Measurements from ENCODE around the gene PSME3IP1.
"Not testable (repeated sequence)": the region's sequence is repeated elsewhere in the genome, so short reads cannot be mapped to it uniquely, and the experiment has no call there.

The PSME3IP1 gene, protein sequence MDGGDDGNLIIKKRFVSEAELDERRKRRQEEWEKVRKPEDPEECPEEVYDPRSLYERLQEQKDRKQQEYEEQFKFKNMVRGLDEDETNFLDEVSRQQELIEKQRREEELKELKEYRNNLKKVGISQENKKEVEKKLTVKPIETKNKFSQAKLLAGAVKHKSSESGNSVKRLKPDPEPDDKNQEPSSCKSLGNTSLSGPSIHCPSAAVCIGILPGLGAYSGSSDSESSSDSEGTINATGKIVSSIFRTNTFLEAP

DNA sequence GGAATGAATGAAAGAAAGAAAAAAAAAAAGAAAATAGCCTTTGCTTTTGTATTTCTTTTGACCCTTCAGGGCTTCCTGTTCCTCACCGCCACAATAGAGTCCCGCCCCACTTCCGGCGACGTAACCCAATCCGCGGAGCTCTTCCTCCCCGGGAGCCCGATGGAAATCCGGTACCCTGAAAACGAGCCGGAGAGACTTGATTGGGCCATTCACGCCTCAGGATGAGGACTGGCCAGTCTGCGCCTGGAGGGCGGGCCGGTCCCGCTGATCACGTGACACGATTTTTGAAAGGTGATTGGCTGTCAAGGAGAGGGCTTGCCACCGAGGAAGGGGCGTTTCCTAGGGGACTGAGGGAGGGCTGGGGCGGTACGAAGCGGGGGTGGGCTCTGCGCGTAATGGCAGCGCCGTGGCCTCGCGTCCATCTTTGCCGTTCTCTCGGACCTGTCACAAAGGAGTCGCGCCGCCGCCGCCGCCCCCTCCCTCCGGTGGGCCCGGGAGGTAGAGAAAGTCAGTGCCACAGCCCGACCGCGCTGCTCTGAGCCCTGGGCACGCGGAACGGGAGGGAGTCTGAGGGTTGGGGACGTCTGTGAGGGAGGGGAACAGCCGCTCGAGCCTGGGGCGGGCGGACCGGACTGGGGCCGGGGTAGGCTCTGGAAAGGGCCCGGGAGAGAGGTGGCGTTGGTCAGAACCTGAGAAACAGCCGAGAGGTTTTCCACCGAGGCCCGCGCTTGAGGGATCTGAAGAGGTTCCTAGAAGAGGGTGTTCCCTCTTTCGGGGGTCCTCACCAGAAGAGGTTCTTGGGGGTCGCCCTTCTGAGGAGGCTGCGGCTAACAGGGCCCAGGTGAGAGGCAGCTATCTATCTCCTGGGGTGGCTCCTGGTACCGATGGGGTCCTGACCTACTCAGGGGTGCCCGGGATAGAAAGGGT lies at the start of gene PSME3IP1, which contains the start of gene RSPRY1:
Gene PSME3IP1 (minus strand): TSS at position 95 of the 927 bp plus-strand sequence. CDS start 12,185 bp downstream, outside the sequence.
Gene RSPRY1 (plus strand): TSS at position 385 of the 927 bp plus-strand sequence. CDS start 18,330 bp downstream, outside the sequence.
- peak; percentile 99 for DNase-seq

DNA sequence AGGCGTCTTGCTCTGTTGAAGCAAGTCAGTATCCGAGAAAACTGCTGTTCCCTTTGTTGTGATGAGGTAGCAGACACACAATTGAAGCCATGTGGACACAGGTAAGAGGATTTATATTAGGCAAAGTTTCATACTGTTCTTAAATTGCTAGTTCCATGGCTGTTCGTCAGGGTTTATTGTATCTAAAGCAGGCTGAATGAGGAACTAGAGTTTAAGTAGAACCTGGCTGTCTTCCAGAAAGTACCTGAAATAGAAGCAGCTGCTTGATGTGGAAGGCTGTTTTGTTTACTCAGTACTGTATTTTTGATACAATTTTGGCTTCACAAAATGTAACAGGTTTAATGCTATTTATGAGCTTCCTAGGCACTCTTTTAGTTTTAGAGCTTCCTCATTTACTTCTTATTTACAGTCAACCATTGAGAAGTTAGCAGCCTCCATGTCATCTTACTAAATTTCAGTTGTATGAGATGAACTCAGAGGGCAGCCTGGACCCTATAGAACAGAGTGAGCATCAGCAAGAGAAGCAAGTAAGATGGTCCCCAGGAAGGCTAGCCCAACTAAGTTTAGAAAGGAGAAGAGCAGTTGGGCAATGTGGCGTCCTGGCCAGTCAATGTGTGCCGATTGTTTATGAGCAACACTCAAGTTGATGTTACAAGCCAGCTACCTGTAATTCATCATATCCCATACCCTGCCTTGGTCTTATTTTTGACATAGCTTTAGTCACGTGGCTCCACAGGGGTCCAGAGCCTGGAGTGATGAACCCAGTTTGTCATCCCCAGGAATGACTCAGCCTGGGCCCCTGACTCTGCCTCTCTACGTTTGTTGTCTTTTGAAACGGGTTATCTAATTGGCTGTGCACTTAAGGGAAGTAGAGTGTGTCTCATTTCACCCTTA lies 49.5 kb upstream of the PSME3IP1 start:
- DNase-seq, result peak; percentile 85

DNA sequence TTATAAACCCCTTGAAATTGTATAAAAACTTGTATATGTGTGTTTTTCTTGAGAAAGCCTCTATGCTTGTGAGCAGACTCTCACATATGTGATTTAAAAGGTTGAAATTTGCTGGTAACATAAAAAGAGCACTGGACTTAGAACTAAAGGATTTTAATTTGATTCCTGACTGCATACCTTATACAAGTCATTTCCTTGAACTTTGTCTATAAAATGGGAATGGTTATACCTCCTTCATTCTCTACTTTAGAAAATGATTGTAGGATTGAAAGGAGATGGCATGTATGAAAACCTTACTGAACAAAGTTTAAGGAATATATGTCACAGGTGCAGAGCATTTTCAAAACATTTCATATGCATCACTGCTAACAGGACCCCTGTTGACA lies 48.9 kb upstream of the PSME3IP1 start:
- DNase-seq, result no peak

DNA sequence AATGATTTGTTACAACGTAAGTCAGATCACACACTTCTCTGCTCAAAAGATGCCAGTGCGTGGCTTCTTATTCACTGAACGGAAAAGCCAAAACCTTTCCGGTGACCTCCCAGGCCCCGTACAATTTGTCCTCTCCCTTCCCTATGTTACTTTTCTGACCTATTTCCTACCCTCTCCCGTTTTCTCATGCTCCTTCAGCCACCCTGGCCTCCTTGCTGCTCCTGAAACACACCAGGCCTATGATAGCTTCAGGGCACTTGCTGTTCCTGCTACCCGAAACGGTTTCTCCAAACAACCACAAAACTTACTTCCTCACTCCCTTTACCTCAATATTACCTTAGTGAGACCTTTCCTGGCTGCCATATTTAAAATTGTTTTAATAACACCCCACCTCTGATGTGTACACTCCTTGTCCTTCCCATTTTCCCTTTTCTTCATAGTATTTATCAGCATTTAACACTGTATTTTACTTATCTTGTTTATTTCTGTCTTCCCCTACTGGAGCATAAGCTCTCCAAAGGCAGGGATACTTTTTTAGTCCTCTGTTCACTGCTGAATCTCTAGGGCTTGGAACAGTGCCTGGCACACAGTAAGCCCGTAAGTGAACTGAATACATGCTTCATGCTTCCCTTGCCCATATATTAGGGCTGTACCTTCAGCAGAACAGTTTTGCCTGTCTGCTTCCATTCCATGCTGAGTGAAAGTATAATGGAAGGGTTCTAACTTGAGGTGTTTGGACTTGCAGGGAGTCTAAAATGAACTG lies 48.3 kb upstream of the PSME3IP1 start:
- DNase-seq, result no peak

- DNase-seq, result no peak
Measured at GRCh38 chr16:57231821-57232350, 46.0 kb upstream of the PSME3IP1 start.

GRCh38 chr16:57229079-57229478 lies 43.2 kb upstream of the PSME3IP1 start:
- DNase-seq, result no peak

- no peak for DNase-seq
Measured at GRCh38 chr16:57226701-57227621, 41.1 kb upstream of the PSME3IP1 start.

DNA sequence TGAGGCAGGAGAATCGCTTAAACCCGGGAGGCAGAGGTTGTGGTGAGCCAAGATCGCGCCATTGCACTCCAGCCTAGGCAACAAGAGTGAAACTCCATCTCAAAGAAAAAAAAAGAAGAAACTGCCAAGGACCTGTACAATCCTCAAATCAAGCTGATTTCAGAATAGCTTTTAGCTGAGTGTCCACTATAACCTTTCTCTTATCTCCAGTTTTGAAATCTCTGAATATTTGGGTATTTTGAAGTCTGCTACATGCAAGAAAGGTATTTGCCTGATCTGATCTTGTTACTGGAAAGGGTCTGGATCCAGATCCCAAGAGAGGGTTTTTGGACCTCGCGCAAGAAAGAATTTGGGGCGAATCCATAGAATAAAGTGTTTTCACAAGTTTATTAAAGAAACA lies 40.1 kb upstream of the PSME3IP1 start:
- no peak for DNase-seq

- no peak for DNase-seq
Measured at GRCh38 chr16:57224651-57225335, 39.0 kb upstream of the PSME3IP1 start.

- no peak for DNase-seq
Measured at GRCh38 chr16:57223057-57223456, 37.2 kb upstream of the PSME3IP1 start.

DNA sequence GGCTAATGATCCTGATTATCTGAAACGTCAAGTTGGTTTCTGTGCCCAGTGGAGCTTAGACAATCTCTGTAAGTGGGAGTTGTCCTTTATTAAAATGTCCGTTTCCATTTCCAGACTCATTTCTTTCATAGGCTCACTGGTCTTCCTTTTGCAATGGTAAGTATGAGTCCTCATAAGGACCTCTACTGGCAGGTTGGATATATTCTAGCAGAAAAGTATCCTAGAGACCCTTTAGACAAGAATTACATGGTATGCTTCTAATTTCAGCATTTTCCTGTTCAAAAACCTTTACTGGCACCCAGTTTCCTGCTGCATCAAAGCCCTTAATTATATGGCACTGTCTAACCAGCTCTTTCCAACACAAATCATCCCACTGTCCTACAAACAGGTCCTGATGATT lies 31.1 kb upstream of the PSME3IP1 start:
- DNase-seq, result no peak

DNA sequence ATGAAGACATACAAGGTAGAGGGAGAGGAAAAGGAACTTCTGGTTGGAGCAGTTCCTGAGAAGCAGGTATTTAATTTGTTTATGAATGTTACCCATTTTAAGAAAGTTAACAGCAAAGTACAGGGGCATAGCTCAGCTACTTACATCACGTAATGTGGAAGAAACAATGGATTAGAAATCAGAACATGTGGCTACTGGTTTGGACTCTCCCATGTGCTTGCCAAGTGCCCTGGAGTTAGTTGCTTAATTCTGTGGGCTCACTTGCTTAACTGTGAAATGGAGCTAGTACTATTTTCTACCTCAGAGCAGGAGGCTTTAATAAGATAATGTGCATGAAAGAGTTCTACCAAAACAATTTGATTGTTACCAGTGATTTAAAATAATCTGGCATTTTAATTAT lies 27.6 kb upstream of the PSME3IP1 start:
- DNase-seq, result no peak

DNA sequence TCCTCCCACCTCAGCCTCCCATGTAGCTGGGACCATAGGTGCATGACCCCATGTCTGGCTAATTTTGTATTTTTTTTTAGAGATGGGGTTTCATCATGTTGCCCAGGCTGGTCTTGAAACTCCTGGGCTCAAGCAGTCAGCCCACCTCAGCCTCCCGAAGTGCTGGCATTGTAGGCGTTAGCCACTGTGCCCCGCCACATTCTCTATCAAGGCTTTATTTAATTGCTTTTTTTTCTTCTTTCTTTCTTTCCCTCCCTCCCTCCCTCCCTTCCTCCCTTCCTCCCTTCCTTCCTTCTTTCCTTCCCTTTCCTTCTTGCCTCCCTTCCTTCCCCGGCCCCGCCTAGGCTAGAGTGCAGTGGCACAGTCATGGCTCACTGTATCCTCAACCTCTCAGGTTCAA lies 23.9 kb upstream of the PSME3IP1 start:
- DNase-seq, result no peak

GRCh38 chr16:57208926-57209325 lies 23.1 kb upstream of the PSME3IP1 start:
- DNase-seq, result no peak

GRCh38 chr16:57204675-57205074 lies 18.8 kb upstream of the PSME3IP1 start:
- DNase-seq, result no peak

DNA sequence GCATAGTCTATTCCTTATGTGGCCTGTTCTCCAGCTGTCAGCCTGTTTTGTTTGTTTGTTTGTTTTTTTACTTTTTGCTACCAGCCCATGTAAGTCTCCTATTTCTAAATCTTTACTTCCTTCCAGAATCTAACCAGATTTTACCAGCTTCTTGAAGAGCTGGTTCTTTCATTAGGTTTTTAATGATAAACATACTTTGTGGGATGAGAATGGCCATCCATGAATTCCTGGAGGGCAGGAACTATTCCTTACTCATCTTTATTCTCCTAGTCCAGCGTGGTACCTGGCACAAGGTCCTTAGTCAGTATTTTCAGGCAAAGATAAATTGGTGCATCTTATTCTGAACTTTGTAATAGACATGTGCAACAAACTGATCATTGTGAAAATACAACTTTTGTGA lies 17.6 kb upstream of the PSME3IP1 start:
- no peak for DNase-seq

- no peak for DNase-seq
Measured at GRCh38 chr16:57202095-57202886, 16.5 kb upstream of the PSME3IP1 start.

- DNase-seq, result not testable (repeated sequence)
Measured at GRCh38 chr16:57200926-57201325, 15.1 kb upstream of the PSME3IP1 start.

DNA sequence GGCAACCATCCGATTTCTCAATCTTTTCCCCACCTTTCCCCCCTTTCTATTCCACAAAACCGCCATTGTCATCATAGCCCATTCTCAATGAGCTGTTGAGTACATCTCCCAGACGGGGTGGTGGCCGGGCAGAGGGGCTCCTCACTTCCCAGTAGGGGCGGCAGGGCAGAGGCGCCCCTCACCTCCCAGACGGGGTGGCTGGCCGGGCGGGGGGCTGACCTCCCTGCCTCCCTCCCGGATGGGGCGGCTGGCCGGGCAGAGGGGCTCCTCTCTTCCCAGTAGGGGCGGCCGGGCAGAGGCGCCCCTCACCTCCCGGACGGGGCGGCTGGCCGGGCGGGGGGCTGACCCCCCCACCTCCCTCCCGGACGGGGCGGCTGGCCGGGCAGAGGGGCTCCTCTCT lies 14.5 kb upstream of the PSME3IP1 start:
- DNase-seq, result not testable (repeated sequence)

Measured in NCI-H1092 treated with DMSO at 0.1 percent for 48 hours (cell line).